SIG-M5 treated with dmso at 0.1 percent for 504 hours (cell line): ENCODE data around the gene NCOA3.

Experiments used
- DNase-seq: peaks from one replicate; lab custom pipeline; 2025; ENCODE audit not compliant: unreplicated experiment; lab: John Stamatoyannopoulos, UW

The NCOA3 gene

DNA sequence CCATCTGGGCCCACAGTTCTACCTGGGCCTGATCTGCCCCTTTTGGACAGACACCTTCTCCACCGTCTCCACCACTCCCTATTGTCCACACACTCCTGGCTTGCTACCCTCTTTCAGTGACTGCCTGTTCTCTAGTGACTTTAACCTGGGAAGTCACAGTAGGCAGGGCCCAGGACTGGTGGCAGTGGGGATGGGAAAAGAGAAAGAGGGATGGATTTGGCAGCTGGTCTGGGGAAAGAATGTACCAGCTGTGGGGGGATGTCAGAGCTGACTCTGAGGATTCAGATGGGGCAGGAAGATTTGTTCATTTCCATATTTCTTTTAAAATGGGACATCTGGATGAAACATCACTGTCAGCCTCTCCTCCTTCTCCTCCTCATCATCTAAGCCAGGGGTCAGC lies 198.1 kb downstream of the NCOA3 start:
- DNase-seq = no peak

DNA sequence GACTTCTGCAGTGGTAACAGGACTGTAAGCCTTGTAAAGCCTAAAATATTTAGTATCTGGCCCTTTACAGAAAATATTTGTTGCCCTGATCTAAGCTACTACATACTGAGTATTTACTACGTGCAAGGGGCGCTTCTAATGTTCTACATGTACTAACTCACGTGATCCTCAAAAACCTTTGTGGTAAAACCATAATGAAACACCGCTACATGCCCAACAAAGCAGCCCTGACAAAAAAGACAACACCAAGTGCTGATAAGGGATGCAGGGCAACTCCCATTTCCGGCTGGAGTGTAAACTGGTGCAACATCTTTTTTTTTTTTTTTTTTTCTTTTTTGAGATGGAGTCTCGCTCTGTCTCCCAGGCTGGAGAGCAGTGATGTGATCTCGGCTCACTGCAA lies 198.6 kb downstream of the NCOA3 start:
- no peak for DNase-seq

DNA sequence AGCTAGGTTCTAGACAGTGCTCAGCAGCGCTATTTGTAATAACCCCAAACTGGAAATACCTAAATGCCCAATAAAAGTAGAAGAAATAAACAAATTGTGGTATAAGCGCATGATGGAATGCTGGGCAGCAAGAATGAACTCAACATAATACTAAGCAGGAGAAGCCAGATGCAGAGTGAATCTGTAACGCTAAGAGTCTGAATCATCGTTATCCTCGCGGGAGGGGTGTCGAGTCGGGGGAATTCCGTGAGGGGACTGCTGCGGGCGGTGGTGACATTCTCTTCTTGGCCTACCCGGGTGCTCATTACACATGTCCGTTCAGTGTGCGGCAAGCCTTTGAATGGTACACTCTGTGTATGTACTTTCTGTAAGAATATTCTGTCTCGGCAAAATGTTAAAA lies 199.9 kb downstream of the NCOA3 start:
- DNase-seq = no peak

DNA sequence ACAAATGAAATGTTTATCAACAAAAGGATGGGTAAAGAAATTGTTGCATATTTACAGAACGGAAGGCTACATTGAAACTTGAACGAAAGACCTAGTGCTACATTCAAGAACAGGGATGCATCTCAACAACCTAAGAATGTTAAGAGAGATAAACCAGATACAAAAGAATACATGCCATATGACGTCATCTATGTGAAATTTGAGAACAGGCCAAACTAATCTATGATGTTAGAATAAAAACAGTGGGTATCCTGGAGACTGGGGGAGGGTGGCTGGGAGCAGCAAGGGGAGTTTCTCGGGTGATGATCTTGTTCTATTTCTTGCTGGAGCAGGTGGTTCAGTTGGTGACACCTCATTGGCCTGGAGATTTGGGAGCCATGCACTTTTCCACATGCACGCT lies 202.1 kb downstream of the NCOA3 start:
- no peak for DNase-seq

DNA sequence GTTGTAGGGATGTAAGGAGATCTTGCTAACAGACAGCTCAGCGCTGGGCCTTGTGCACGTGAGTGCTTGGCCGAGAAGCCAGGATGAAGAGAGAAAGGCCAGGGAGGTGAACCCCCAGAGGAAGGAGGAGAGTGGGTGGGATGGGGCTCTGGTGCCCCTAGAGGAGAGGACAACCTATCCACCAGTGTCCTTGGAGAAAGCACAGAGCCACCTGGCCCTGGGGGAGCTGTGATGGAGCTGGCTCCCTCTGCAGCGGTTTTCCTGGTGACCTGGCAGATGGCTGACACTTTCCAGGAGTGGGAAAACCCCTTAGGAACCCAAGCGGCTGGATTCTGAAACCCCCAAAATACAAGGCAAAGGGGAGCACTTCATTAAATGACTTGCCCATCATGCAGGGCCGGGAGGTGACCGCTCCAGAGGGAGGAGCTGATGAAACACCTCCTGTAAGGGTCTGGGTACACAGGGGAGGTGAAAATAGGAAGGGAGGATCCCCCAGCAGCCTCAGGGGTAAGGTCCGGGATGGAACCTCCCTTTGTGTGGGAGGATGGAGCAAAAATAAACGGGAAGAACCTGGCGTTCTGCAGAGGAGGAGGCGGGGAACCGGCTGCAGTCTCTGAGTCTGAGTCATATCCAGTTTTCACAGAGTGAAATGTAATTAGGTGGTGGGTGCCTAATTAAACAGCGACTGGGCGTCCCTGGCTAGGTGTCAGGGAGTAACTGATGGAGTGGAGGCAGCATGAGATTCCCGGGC lies 203.2 kb downstream of the NCOA3 start:
- no peak for DNase-seq

DNA sequence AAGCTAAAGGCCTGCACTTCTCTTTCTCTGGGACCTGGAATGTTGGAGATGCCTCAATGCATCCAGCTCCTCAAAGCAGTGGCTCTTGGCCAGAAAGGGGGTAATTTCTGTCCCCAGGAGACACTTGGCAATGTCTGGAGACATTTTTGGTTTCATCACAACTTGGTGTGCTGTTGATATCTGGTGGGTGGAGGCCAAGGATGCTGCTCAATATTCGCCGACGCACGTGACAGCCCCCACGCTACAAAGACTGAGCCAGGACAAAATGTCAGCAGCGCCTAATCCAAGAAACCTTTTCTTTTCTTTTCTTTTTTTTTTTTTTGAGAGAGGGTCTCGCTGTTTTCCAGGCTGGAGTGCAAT lies 203.8 kb downstream of the NCOA3 start:
- no peak for DNase-seq

DNA sequence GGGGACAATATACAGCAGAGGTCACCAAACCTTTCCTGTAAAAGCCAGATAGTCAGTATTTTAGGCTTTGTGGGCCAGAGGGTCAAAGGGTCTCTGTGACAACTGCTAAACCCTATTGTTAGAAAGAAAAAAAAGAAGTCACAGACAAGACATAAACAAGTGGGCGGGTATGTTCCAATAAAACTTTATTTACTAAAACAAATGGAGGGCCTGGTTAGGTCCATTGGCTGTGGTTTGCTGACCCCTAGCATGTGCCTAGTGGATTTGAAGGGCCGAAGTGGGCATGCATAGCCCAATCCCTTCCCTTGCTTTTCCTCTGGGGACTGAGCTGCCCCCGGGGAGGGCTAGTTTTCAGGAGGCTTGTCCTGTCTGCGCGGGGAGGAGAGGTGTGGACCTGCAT lies 204.7 kb downstream of the NCOA3 start:
- no peak for DNase-seq
